Thoracic aorta (tissue), 2 donors: ENCODE data around the gene PPME1. TPM values are rescaled to one million over a fixed set of nuclear protein-coding genes. Genes with fewer than 3 reads are reported as not detected.

ENCODE experiments used
- ATAC-seq: fragments of 150-250 bp; one replicate; pipeline ENCODE4 v1.8.0; 2017; ENCODE audit warnings: low read depth; ENCODE audit not compliant: insufficient number of reproducible peaks, low FRiP score
- DNase-seq: peaks from one replicate; pipeline ENCODE4 v3.0.0-alpha.2; 2020; ENCODE audit warnings: low spot score
- H3K27ac ChIP-seq, 2 donors: fragments of 200-600 bp; sonication (generic); 1 replicate in 1 of 2; 2 replicates in 1 of 2; pipeline ENCODE4 v1.5.1; 2016; ENCODE audit warnings: mild to moderate bottlenecking in 2 of 2, moderate library complexity in 2 of 2
- H3K27me3 ChIP-seq: fragments of 200-600 bp; sonication (generic); replicated peaks from 2 replicates; pipeline ENCODE4 v1.6.0; 2016; ENCODE audit warnings: mild to moderate bottlenecking; ENCODE audit not compliant: insufficient read depth
- H3K36me3 ChIP-seq: fragments of 200-600 bp; sonication (generic); one replicate; pipeline ENCODE4 v1.5.1; 2016
- H3K4me1 ChIP-seq, 2 donors: fragments of 200-600 bp; sonication (generic); 1 replicate in 1 of 2; 2 replicates in 1 of 2; pipeline versions ENCODE4 v1.5.1 to v1.6.0; 2016; ENCODE audit warnings: low read depth in 2 of 2, mild to moderate bottlenecking in 1 of 2; ENCODE audit not compliant: control insufficient read depth in 1 of 2
- H3K4me3 ChIP-seq: fragments of 200-600 bp; sonication (generic); 2 replicates; pipeline ENCODE4 v1.5.1; 2016; ENCODE audit warnings: mild to moderate bottlenecking
- H3K9me3 ChIP-seq: fragments of 200-600 bp; sonication (generic); 2 replicates; pipeline ENCODE4 v1.5.1; 2016
- total RNA-seq, 2 donors: library from RNA; depleted of rRNA; stranded (reverse); fragments of >200 nt; gene quantifications; one replicate each; pipeline versions ENCODE4 v1.1.0 to v1.2.3, GENCODE V29; 2016
- TF ChIP-seq, protein P1 (sequence below): fragments of 200-600 bp; sonication (generic); IDR thresholded peaks from one replicate; pipeline ENCODE4 v1.5.1; 2019; ENCODE audit warnings: antibody characterized with exemption

Gene PPME1
- total RNA-seq, 2 donors from 2014 or later = 31.2 to 37.4 TPM

DNA sequence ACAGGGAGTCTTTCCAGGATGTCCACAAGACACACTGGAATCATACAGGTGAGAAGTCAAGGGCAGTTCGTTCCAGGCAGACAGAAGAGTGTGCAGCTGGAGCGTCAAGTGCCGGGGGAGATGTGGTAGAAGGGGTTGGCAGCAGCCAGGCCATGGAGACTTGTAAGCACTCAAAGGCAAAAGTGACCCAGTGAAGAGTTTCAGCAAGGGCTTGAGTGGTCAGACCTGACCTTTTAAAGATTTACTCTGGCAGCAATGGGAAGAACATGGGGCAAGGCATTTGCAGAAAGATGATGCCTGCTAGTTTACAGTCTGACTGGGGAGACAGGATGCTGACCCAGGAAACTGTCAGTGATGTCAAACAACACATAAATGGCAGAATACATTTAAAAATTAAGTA is 111.3 kb downstream of the PPME1 start:
- Histone ChIP-seq H3K4me1 (peaks cover 0 to 9% of the 10 kb centered on the region in 2 donors), H3K27ac (no peak overlapping the region), H3K4me3 (no peak overlapping the region), H3K27me3 (no peaks in the 10 kb centered on the region), H3K9me3 (no peaks in the 10 kb centered on the region), H3K36me3 (no peaks in the 10 kb centered on the region)
- ATAC-seq (no peak), DNase-seq (no peak)
- TF ChIP-seq, protein P1, sequence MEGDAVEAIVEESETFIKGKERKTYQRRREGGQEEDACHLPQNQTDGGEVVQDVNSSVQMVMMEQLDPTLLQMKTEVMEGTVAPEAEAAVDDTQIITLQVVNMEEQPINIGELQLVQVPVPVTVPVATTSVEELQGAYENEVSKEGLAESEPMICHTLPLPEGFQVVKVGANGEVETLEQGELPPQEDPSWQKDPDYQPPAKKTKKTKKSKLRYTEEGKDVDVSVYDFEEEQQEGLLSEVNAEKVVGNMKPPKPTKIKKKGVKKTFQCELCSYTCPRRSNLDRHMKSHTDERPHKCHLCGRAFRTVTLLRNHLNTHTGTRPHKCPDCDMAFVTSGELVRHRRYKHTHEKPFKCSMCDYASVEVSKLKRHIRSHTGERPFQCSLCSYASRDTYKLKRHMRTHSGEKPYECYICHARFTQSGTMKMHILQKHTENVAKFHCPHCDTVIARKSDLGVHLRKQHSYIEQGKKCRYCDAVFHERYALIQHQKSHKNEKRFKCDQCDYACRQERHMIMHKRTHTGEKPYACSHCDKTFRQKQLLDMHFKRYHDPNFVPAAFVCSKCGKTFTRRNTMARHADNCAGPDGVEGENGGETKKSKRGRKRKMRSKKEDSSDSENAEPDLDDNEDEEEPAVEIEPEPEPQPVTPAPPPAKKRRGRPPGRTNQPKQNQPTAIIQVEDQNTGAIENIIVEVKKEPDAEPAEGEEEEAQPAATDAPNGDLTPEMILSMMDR = no peak

DNA sequence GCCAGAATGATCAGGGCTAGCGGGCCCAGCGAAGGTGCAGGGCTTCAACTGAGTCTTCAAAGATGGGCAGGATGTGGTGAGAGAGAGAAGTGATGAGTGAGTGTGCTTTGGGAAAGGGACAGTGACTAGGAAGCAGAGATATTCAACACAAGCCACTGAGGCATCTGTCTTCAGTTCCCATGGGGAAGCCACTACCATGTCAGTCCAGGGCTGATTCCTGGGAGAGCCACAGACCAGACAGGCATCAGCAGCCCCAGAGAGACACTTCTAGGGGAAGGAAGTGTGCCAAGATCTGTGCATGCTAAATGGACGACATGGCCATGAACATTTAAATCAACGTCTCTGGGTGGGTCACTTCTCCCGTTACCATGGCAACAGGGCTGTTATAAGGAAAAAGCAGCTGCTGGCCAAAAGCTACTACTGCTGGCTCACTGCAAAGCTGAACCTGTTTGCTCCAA is 111.9 kb downstream of the PPME1 start:
- TF ChIP-seq, protein P1 = no peak
- H3K4me1 ChIP-seq = peaks cover 0 to 12% of the 10 kb centered on the region in 2 donors
- H3K27me3 ChIP-seq = no peaks in the 10 kb centered on the region

DNA sequence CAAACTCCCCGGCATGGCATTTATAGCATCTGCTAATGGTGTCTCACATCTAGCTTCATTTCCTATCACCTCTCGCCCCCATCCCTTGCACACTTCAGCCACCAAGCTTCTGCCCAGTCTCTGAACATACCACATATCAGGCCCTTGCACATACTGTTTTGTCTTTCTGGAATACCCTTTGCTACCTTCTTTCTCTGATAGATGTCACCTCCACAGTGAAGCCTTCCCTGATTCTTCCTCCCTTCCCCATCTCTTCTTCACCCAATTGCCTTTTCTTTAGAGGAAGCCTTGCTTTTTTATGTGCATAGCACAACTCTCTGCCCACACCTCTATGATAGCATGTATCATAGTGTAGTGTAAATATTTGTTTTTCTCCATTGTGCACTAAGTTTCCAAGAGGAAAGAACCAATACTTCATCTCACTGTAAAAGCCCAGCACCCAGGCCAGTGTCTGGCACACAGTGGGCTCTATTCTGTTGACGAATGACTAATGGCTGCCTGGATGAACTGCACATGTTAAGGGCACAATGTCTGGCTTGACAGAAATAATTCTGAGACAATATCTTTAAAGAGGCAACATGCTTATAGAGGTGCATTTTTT is 112.6 kb downstream of the PPME1 start:
- Histone ChIP-seq H3K9me3 (no peaks in the 10 kb centered on the region), H3K4me3 (no peak overlapping the region), H3K27ac (no peak overlapping the region), H3K27me3 (no peaks in the 10 kb centered on the region), H3K36me3 (no peaks in the 10 kb centered on the region), H3K4me1 (peaks cover 4 to 11% of the 10 kb centered on the region in 2 donors)
- no peak for ATAC-seq
- TF ChIP-seq, protein P1 = no peak
- no peak for DNase-seq

More for the DNA sequence above, 111.9 kb downstream of the PPME1 start:
- DNase-seq = no peak
- no peak for ATAC-seq
- H3K27ac ChIP-seq = no peak overlapping the region
- H3K9me3 ChIP-seq = no peaks in the 10 kb centered on the region
- H3K4me3 ChIP-seq = no peak overlapping the region
- no peaks in the 10 kb centered on the region for H3K36me3 ChIP-seq

DNA sequence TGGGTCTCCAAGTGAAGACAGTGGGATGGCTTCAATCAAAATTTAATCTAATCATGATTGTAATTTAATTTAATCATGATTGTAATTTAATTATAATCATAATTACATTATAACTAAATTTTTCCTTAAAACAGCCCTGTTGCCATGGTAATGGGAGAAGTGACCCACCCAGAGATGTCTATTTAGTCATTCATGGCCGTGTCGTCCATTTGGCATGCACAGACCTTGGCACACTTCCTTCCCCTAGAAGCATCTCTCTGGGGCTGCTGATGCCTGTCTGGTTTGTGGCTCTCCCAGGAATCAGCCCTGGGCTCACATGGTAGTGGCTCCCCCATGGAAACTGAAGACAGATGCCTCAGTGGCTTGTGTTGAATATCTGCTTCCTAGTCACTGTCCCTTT is 113.4 kb downstream of the PPME1 start:
- no peak overlapping the region for H3K4me3 ChIP-seq
- H3K27me3 ChIP-seq = no peaks in the 10 kb centered on the region
- DNase-seq = no peak
- H3K36me3 ChIP-seq = no peaks in the 10 kb centered on the region
- H3K9me3 ChIP-seq = no peaks in the 10 kb centered on the region
- no peak overlapping the region for H3K27ac ChIP-seq
- H3K4me1 ChIP-seq = peaks cover 4 to 10% of the 10 kb centered on the region in 2 donors
- TF ChIP-seq, protein P1 = no peak
- no peak for ATAC-seq

DNA sequence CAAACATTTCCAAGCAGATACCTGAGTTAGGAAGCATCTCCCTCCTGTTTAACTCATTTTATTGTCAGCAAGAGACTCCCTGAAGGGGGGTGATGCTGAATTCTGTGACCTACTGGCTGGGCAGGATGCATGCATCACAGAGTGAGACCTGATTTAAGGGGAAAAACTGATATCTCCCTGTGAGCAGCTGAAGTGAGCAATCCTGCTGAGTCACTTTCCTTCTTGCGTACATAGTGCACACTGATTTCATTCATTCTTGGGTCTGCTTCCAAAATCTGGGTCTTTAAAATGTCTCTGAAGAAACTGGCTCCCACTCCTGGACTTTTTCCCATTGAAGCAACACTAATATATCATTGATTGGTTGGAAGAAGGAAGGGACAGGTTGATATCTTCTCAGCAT is 117.1 kb downstream of the PPME1 start:
- Histone ChIP-seq H3K4me1 (peaks cover 4 to 10% of the 10 kb centered on the region in 2 donors), H3K36me3 (no peaks in the 10 kb centered on the region), H3K9me3 (no peaks in the 10 kb centered on the region), H3K4me3 (no peak overlapping the region), H3K27me3 (no peaks in the 10 kb centered on the region), H3K27ac (peak overlapping the region in 1 of 2 donors; percentile 50)
- TF ChIP-seq, protein P1 = no peak
- DNase-seq (peak; percentile 11), ATAC-seq (peak; percentile 60)
